HepG2 (cell line): ENCODE measurements around the gene FAM89B. TPM values are rescaled to one million over a fixed set of nuclear protein-coding genes. Genes with fewer than 3 reads are reported as not detected.
A peak's percentile ranks its signal among the peaks of the same experiment; 100 is the strongest.

Experiments
- GPN1 ChIP-seq: sonication (generic); formaldehyde crosslinking; IDR thresholded peaks from 2 replicates; pipeline ENCODE4 v1.5.1; 2020; ENCODE audit warnings: missing genetic modification reagents, borderline replicate concordance
- HDAC2 ChIP-seq: sonication (generic); formaldehyde crosslinking; IDR thresholded peaks from 2 replicates; pipeline ENCODE4 v1.4.0; 2020; ENCODE audit warnings: missing genetic modification reagents
- POLR2A ChIP-seq, 2 experiments: IDR thresholded peaks; 2 replicates each; pipeline ENCODE4 v1.6.1; 2011; ENCODE audit warnings: low read depth in 2 of 2, low read length in 2 of 2, mild to moderate bottlenecking in 1 of 2, moderate library complexity in 1 of 2; ENCODE audit not compliant: insufficient read depth in 1 of 2
- RAD21 ChIP-seq: fragments of 450-650 bp; formaldehyde crosslinking; IDR thresholded peaks from 2 replicates; pipeline ENCODE4 v1.5.0; 2020; ENCODE audit warnings: mild to moderate bottlenecking
- ZFP90 ChIP-seq: sonication (generic); formaldehyde crosslinking; IDR thresholded peaks from 2 replicates; pipeline ENCODE4 v1.8.0; 2022; ENCODE audit warnings: missing genetic modification reagents, mild to moderate bottlenecking, inconsistent platforms, borderline replicate concordance
- ZNF292 ChIP-seq: sonication (generic); formaldehyde crosslinking; IDR thresholded peaks from 2 replicates; pipeline ENCODE4 v1.8.1; 2022; ENCODE audit warnings: mild to moderate bottlenecking, low read depth, missing genetic modification reagents, borderline replicate concordance
- ZNF430 ChIP-seq: sonication (generic); formaldehyde crosslinking; IDR thresholded peaks from 2 replicates; pipeline ENCODE4 v1.9.0; 2021; ENCODE audit warnings: mild to moderate bottlenecking, missing genetic modification reagents
- polyA plus RNA-seq, 8 experiments: library from polyadenylated mRNA; depleted of rRNA in 3 of 8; stranded (reverse) in 7 of 8; unstranded in 1 of 8; fragments of >200 nt; fragmentation: Illumina TruSeq in 4 of 8; extraction: Trizol in 4 of 8; gene quantifications; 2 replicates each; pipeline versions ENCODE4 v1.2.1 to v1.2.3, GENCODE V29; 2011 to 2016; ENCODE audit warnings: low read depth in 4 of 8, missing spikeins in 1 of 8, mixed read lengths in 1 of 8; ENCODE audit not compliant: insufficient read depth in 1 of 8
- total RNA-seq, 5 experiments: library from RNA; depleted of rRNA; stranded (reverse); fragments of >200 nt; fragmentation: Illumina TruSeq; extraction: Trizol; gene quantifications; 2 replicates each; pipeline ENCODE4 v1.2.3, GENCODE V29; 2016; ENCODE audit warnings: low read depth in 1 of 5
- TF ChIP-seq, protein P1 (sequence below): sonication (generic); formaldehyde crosslinking; IDR thresholded peaks from one replicate; pipeline ENCODE4 v1.5.1; 2020; ENCODE audit warnings: mild to moderate bottlenecking, missing genetic modification reagents; ENCODE audit errors: not compliant biosample characterization
- TF ChIP-seq, protein P2 (sequence below): sonication (generic); formaldehyde crosslinking; IDR thresholded peaks from 2 replicates; pipeline ENCODE4 v1.5.0; 2020; ENCODE audit warnings: mild to moderate bottlenecking, missing genetic modification reagents, moderate library complexity
- TF ChIP-seq, protein P3 (sequence below): sonication (generic); formaldehyde crosslinking; IDR thresholded peaks from 2 replicates; pipeline ENCODE4 v1.8.0; 2022; ENCODE audit warnings: mild to moderate bottlenecking, missing genetic modification reagents, moderate library complexity
- TF ChIP-seq, protein P4 (sequence below): sonication (generic); formaldehyde crosslinking; conservative IDR thresholded peaks from 2 replicates; pipeline ENCODE4 v1.4.0; 2020; ENCODE audit warnings: missing genetic modification reagents

FAM89B gene
- total and polyA plus RNA-seq, 2 of the 13 experiments (the other 11 are each of a cell fraction or from before 2014, with no cell fraction given): 5.7 to 8.0 TPM

DNA sequence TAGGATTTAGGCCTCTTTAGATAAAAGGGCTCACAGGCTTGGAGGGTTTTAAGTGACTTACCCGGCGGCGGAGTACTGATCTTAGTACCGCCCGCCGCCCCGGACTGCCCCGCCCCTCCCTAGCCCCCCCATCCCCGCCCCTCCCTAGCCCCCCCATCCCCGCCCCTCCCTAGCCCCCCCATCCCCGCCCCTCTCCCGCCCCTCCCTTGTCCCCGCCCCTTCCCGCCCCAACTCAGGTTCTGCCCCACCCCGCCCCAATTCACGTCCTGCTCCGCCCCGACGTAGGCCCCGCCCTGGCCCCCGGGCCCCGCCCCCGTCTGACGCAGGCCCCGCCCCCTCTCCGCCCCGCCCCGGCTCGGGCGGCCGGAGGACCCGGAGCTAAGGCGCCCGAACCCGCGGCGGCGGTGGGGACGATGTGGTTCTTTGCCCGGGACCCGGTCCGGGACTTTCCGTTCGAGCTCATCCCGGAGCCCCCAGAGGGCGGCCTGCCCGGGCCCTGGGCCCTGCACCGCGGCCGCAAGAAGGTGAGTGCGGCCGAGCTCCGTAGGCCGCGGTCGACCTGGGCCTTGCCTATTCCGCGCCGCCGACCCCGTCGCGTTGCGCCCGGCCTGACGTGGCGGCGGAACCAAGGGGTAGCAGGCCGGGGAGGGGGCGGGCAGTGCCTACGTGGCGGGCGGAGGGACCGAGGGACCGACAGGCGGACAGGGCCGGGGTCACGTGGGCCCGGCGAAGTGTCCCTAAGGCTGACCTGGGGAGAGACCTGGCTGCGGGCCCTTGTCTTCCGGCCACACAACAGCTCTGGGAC is 47.4 kb upstream of the FAM89B start, which contains the start of gene SCYL1 (continued):
- TF ChIP-seq, protein P1, sequence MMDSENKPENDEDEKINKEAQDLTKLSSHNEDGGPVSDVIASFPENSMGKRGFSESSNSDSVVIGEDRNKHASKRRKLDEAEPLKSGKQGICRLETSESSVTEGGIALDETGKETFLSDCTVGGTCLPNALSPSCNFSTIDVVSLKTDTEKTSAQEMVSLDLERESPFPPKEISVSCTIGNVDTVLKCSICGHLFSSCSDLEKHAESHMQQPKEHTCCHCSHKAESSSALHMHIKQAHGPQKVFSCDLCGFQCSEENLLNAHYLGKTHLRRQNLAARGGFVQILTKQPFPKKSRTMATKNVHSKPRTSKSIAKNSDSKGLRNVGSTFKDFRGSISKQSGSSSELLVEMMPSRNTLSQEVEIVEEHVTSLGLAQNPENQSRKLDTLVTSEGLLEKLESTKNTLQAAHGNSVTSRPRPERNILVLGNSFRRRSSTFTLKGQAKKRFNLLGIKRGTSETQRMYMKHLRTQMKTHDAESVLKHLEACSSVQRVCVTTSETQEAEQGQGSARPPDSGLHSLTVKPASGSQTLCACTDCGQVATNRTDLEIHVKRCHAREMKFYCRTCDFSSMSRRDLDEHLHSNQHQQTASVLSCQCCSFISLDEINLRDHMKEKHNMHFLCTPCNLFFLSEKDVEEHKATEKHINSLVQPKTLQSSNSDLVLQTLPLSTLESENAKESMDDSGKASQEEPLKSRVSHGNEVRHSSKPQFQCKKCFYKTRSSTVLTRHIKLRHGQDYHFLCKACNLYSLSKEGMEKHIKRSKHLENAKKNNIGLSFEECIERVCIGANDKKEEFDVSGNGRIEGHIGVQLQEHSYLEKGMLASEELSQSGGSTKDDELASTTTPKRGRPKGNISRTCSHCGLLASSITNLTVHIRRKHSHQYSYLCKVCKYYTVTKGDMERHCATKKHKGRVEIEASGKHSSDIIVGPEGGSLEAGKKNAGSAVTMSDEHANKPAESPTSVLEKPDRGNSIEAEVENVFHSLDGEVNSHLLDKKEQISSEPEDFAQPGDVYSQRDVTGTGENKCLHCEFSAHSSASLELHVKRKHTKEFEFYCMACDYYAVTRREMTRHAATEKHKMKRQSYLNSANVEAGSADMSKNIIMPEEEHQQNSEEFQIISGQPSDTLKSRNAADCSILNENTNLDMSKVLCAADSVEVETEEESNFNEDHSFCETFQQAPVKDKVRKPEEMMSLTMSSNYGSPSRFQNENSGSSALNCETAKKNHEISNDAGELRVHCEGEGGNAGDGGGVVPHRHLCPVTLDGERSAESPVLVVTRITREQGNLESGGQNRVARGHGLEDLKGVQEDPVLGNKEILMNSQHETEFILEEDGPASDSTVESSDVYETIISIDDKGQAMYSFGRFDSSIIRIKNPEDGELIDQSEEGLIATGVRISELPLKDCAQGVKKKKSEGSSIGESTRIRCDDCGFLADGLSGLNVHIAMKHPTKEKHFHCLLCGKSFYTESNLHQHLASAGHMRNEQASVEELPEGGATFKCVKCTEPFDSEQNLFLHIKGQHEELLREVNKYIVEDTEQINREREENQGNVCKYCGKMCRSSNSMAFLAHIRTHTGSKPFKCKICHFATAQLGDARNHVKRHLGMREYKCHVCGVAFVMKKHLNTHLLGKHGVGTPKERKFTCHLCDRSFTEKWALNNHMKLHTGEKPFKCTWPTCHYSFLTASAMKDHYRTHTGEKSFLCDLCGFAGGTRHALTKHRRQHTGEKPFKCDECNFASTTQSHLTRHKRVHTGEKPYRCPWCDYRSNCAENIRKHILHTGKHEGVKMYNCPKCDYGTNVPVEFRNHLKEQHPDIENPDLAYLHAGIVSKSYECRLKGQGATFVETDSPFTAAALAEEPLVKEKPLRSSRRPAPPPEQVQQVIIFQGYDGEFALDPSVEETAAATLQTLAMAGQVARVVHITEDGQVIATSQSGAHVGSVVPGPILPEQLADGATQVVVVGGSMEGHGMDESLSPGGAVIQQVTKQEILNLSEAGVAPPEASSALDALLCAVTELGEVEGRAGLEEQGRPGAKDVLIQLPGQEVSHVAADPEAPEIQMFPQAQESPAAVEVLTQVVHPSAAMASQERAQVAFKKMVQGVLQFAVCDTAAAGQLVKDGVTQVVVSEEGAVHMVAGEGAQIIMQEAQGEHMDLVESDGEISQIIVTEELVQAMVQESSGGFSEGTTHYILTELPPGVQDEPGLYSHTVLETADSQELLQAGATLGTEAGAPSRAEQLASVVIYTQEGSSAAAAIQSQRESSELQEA (CRISPR knock-in tag): peak; percentile 65
- TF ChIP-seq HDAC2 (CRISPR knock-in tag) (no peak), RAD21 (peak; percentile 47; the same call in 1 of the 2 replicates), ZNF292 (CRISPR knock-in tag) (no peak), ZFP90 (no peak; the same call in 1 of the 2 replicates), ZNF430 (CRISPR knock-in tag) (no peak), GPN1 (CRISPR knock-in tag) (no peak), POLR2A (IDR thresholded peaks at IDR 0.05; ENCODE audit: insufficient read depth in 1 of 2, low read depth in 2 of 2, low read length in 2 of 2) (peak; percentile 55 to 62; a peak in 3 of 4 replicates)
- TF ChIP-seq, protein P2, sequence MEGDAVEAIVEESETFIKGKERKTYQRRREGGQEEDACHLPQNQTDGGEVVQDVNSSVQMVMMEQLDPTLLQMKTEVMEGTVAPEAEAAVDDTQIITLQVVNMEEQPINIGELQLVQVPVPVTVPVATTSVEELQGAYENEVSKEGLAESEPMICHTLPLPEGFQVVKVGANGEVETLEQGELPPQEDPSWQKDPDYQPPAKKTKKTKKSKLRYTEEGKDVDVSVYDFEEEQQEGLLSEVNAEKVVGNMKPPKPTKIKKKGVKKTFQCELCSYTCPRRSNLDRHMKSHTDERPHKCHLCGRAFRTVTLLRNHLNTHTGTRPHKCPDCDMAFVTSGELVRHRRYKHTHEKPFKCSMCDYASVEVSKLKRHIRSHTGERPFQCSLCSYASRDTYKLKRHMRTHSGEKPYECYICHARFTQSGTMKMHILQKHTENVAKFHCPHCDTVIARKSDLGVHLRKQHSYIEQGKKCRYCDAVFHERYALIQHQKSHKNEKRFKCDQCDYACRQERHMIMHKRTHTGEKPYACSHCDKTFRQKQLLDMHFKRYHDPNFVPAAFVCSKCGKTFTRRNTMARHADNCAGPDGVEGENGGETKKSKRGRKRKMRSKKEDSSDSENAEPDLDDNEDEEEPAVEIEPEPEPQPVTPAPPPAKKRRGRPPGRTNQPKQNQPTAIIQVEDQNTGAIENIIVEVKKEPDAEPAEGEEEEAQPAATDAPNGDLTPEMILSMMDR (CRISPR knock-in tag): no peak
- TF ChIP-seq, protein P3, sequence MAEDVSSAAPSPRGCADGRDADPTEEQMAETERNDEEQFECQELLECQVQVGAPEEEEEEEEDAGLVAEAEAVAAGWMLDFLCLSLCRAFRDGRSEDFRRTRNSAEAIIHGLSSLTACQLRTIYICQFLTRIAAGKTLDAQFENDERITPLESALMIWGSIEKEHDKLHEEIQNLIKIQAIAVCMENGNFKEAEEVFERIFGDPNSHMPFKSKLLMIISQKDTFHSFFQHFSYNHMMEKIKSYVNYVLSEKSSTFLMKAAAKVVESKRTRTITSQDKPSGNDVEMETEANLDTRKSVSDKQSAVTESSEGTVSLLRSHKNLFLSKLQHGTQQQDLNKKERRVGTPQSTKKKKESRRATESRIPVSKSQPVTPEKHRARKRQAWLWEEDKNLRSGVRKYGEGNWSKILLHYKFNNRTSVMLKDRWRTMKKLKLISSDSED (CRISPR knock-in tag): no peak
- TF ChIP-seq, protein P4, sequence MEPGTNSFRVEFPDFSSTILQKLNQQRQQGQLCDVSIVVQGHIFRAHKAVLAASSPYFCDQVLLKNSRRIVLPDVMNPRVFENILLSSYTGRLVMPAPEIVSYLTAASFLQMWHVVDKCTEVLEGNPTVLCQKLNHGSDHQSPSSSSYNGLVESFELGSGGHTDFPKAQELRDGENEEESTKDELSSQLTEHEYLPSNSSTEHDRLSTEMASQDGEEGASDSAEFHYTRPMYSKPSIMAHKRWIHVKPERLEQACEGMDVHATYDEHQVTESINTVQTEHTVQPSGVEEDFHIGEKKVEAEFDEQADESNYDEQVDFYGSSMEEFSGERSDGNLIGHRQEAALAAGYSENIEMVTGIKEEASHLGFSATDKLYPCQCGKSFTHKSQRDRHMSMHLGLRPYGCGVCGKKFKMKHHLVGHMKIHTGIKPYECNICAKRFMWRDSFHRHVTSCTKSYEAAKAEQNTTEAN (CRISPR knock-in tag): no peak
